K562 (cell line): ENCODE measurements around the gene OVCH2. TPM values are rescaled to one million over a fixed set of nuclear protein-coding genes. Genes with fewer than 3 reads are reported as not detected.

Experiments used
- ATAC-seq: fragments of 200-7000 bp; cut with Tn5 transposase; 3 replicates; pipeline ENCODE4 v1.9.1; 2020; ENCODE audit warnings: moderate library complexity
- BruUV-seq: library from RNA; stranded (reverse); fragments of 400-500 nt; replicated peaks from 2 replicates; lab custom pipeline; 2021; lab: Mats Ljungman, UMichigan
- CTCF ChIA-PET: fragments of 300-600 bp; formaldehyde crosslinking; extraction: SDS; loops from one replicate; lab custom pipeline; 2021; ENCODE audit warnings: low intra/inter-chr PET ratio; lab: Yijun Ruan, JAX
- POLR2A ChIA-PET: fragments of 300-600, 350-650 bp; sonication (Branson Sonifier 250); formaldehyde crosslinking; extraction: SDS; loops from one replicate; lab custom pipeline; 2021; ENCODE audit warnings: antibody characterized with exemption, inconsistent platforms; lab: Yijun Ruan, JAX
- DNase-seq, 4 experiments: peaks; one replicate each; pipeline versions ENCODE4 v3.0.0 to v3.0.0-alpha.2; 2011 to 2018; ENCODE audit warnings: low spot score in 3 of 4, mixed read lengths in 3 of 4; ENCODE audit errors: extremely low read depth in 1 of 4
- FAIRE-seq: peaks from 2 replicates; lab custom pipeline; 2011; peaks lifted over from hg19 to GRCh38; lab: Jason Lieb, UNC
- H2AFZ ChIP-seq: 2 replicates; pipeline ENCODE4 v1.6.0; 2011; ENCODE audit warnings: low read depth, low read length, control low read depth, inconsistent platforms
- H3K27ac ChIP-seq: fragments of 200-600 bp; 3 replicates; pipeline ENCODE4 v1.8.0; 2011; ENCODE audit warnings: low read depth, mild to moderate bottlenecking, control low read depth, inconsistent platforms, low read length, moderate library complexity, mixed read lengths; ENCODE audit errors: extremely low read depth
- H3K27me3 ChIP-seq, 2 experiments: fragments of 300-600 bp in 1 of 2; 2 replicates in 1 of 2; 3 replicates in 1 of 2; pipeline versions ENCODE4 v1.6.0 to v1.8.0; 2011; ENCODE audit warnings: inconsistent platforms in 2 of 2, low read length in 2 of 2, mild to moderate bottlenecking in 1 of 2, mixed read lengths in 1 of 2, moderate library complexity in 1 of 2; ENCODE audit not compliant: control insufficient read depth in 2 of 2, insufficient read depth in 2 of 2
- H3K36me3 ChIP-seq: fragments of 300-600 bp; 3 replicates; pipeline ENCODE4 v1.8.0; 2011; ENCODE audit warnings: mild to moderate bottlenecking, low read length, inconsistent platforms; ENCODE audit not compliant: control insufficient read depth, insufficient read depth
- H3K4me1 ChIP-seq, 2 experiments: fragments of 200-600 bp in 1 of 2; replicated peaks in 1 of 2; 2 replicates in 1 of 2; 3 replicates in 1 of 2; pipeline versions ENCODE4 v1.5.1 to v1.8.0; 2011; ENCODE audit warnings: inconsistent platforms in 2 of 2, low read length in 2 of 2, mild to moderate bottlenecking in 1 of 2, mixed read lengths in 1 of 2, moderate library complexity in 1 of 2; ENCODE audit not compliant: control insufficient read depth in 2 of 2, insufficient read depth in 2 of 2
- H3K4me2 ChIP-seq: 2 replicates; pipeline ENCODE4 v1.6.1; 2011; ENCODE audit warnings: low read length, control low read depth, inconsistent platforms, mixed read lengths; ENCODE audit not compliant: insufficient read depth
- H3K4me3 ChIP-seq: fragments of 200-600 bp; sonication (generic), shearing (Covaris generic); 2 replicates; pipeline ENCODE4 v1.5.1; 2016; ENCODE audit warnings: control low read depth, inconsistent platforms
- H3K79me2 ChIP-seq: fragments of 200-600 bp; 3 replicates; pipeline ENCODE4 v1.8.0; 2011; ENCODE audit warnings: low read length, inconsistent platforms; ENCODE audit not compliant: control insufficient read depth, insufficient read depth
- H3K9ac ChIP-seq, 2 experiments: 2 replicates each; pipeline versions ENCODE4 v1.6.0 to v1.6.1; 2011; ENCODE audit warnings: low read depth in 2 of 2, low read length in 2 of 2, control low read depth in 1 of 2, inconsistent platforms in 1 of 2, mild to moderate bottlenecking in 1 of 2, mixed read lengths in 1 of 2; ENCODE audit not compliant: insufficient read depth in 1 of 2
- H3K9me1 ChIP-seq: one replicate; pipeline ENCODE4 v1.6.0; 2011; ENCODE audit warnings: inconsistent platforms, mild to moderate bottlenecking, low read length, moderate library complexity; ENCODE audit not compliant: control insufficient read depth, insufficient read depth
- H3K9me3 ChIP-seq: replicated peaks from 2 replicates; pipeline ENCODE4 v1.5.1; 2011; ENCODE audit warnings: low read depth, low read length, inconsistent platforms; ENCODE audit not compliant: control insufficient read depth, insufficient read depth
- H4K20me1 ChIP-seq: replicated peaks from 2 replicates; pipeline ENCODE4 v1.6.1; 2011; ENCODE audit warnings: low read length, inconsistent platforms, mixed read lengths; ENCODE audit not compliant: control insufficient read depth, insufficient read depth
- CEBPZ ChIP-seq: fragments of 150-350 bp; IDR thresholded peaks from 2 replicates; pipeline ENCODE4 v1.6.1; 2014; ENCODE audit warnings: low read depth, mild to moderate bottlenecking, low read length, borderline replicate concordance
- CTBP1 ChIP-seq: fragments of 450-650 bp; IDR thresholded peaks from 2 replicates; pipeline ENCODE4 v1.6.1; 2016; ENCODE audit warnings: borderline replicate concordance
- JUNB ChIP-seq: fragments of 450-650 bp; formaldehyde crosslinking; conservative IDR thresholded peaks from 2 replicates; pipeline ENCODE4 v1.4.0; 2020; ENCODE audit warnings: mild to moderate bottlenecking
- NFE2L1 ChIP-seq: fragments of 450-650 bp; IDR thresholded peaks from 2 replicates; pipeline ENCODE4 v1.6.1; 2016; ENCODE audit warnings: missing genetic modification characterization, low read depth, mild to moderate bottlenecking, missing compliant biosample characterization, moderate library complexity, borderline replicate concordance
- PATZ1 ChIP-seq: fragments of 250-450 bp; sonication (Bioruptor Pico); IDR thresholded peaks from 2 replicates; pipeline ENCODE4 v1.5.0; 2020; ENCODE audit warnings: mild to moderate bottlenecking, borderline replicate concordance
- TEAD2 ChIP-seq: fragments of 450-650 bp; IDR thresholded peaks from 2 replicates; pipeline ENCODE4 v1.6.1; 2016; ENCODE audit warnings: missing genetic modification characterization, control low read depth, missing compliant biosample characterization
- ZFP36 ChIP-seq: fragments of 150-350 bp; IDR thresholded peaks from 2 replicates; pipeline ENCODE4 v1.6.1; 2018; ENCODE audit warnings: low read length, low read depth; ENCODE audit not compliant: partially characterized antibody
- ZFP91 ChIP-seq: sonication (generic); formaldehyde crosslinking; IDR thresholded peaks from 2 replicates; pipeline ENCODE4 v1.8.0; 2022; ENCODE audit warnings: mild to moderate bottlenecking, missing genetic modification reagents
- WGBS: fragments of 100-300 bp; shearing (Covaris generic); methylation state at CpG from one replicate; pipeline ENCODE4 v1.1.6; 2016; ENCODE audit warnings: low coverage, mixed read lengths; ENCODE audit not compliant: insufficient coverage; ENCODE audit errors: missing lambda C conversion rate; 5-methylcytosine and 5-hydroxymethylcytosine counted together
- in situ Hi-C: fragments of 300-500 bp; cut with MboI; formaldehyde crosslinking; loops from 4 replicates; pipeline ENCODE4 v1.15.0; 2018; ENCODE audit warnings: inconsistent platforms, mixed read lengths
- intact Hi-C: fragments of 100-400 bp; cut with micrococcal nuclease; formaldehyde crosslinking; loops from 2 replicates; pipeline ENCODE4 v1.14.2; 2022
- polyA plus RNA-seq, 8 experiments: library from polyadenylated mRNA; depleted of rRNA in 4 of 8; stranded (reverse) in 5 of 8; unstranded in 3 of 8; fragments of >200 nt; fragmentation: Nextera tagmentation in 2 of 8; fragmentation: Illumina TruSeq in 1 of 8; extraction: Ambion mirVana in 2 of 8; extraction: Trizol in 1 of 8; gene quantifications; 2 replicates each; pipeline versions ENCODE4 v1.2.1 to v1.2.3, GENCODE V29; 2011 to 2014; ENCODE audit warnings: inconsistent platforms in 1 of 8, missing spikeins in 1 of 8
- total RNA-seq, 7 experiments: library from RNA; depleted of rRNA in 6 of 7; stranded (reverse); fragments of >200 nt in 6 of 7; fragmentation: Illumina TruSeq in 2 of 7; extraction: Trizol in 2 of 7; gene quantifications; 2 replicates each; pipeline versions ENCODE4 v1.2.1 to v1.2.3, GENCODE V29; 2011 to 2021; ENCODE audit warnings: low replicate concordance in 1 of 7

OVCH2 gene
- total and polyA plus RNA-seq, 9 of the 15 experiments (the other 6 are each of a cell fraction or from before 2014, with no cell fraction given), result not detected

- Histone ChIP-seq H3K27me3 (peaks cover 0 to 4% of the 10 kb centered on the region in 2 experiments; a peak in 2 of 5 replicates), H4K20me1 (no peaks in the 10 kb centered on the region), H3K9me3 (no peaks in the 10 kb centered on the region), H3K79me2 (no peaks in the 10 kb centered on the region), H3K27ac (no peak overlapping the region), H3K4me3 (no peak overlapping the region), H3K4me1 (no peaks in the 10 kb centered on the region), H2AFZ (no peak overlapping the region), H3K4me2 (no peak overlapping the region), H3K36me3 (no peaks in the 10 kb centered on the region), H3K9ac (no peak overlapping the region), H3K9me1 (no peaks in the 10 kb centered on the region)
- ATAC-seq, result no peak
- intact Hi-C loops (loop anchor here (10.0 kb wide), 1 partner anchor 596 kb away; no protein-coding TSS in a partner anchor), in situ Hi-C loops (no loop called here)
- FAIRE-seq, result no peak
- CTCF ChIA-PET, result no interaction called here
- BruUV-seq, result no TSS peak
- 0% methylated on average over 6 of the region's 6 CpGs for WGBS
- DNase-seq, result no peak
- no peak for TF ChIP-seq ZFP36
- POLR2A ChIA-PET, result interaction anchor here (1.6 kb wide), 1 partner anchor 9 kb away, joined by 4 read pairs; no protein-coding TSS in a partner anchor
These were observed 15.6 kb downstream of the OVCH2 start for GRCh38 chr11:7690648-7691047.

GRCh38 chr11:7689239-7689638 is 17.0 kb downstream of the OVCH2 start:
- FAIRE-seq, result no peak
- no peak for TF ChIP-seq TEAD2 (tag)
- no peak for TF ChIP-seq CTBP1
- TF ChIP-seq ZFP91 (CRISPR knock-in tag), result no peak
- TF ChIP-seq PATZ1 (CRISPR knock-in tag), result no peak
- no peak for TF ChIP-seq JUNB (CRISPR knock-in tag)
- no peak for TF ChIP-seq CEBPZ
- no peak for TF ChIP-seq NFE2L1 (tag)

More at GRCh38 chr11:7689239-7689638, 17.0 kb downstream of the OVCH2 start:
- in situ Hi-C loops, result no loop called here
- Histone ChIP-seq H3K4me2 (no peak overlapping the region), H3K9me1 (no peaks in the 10 kb centered on the region), H3K9me3 (no peaks in the 10 kb centered on the region), H3K79me2 (no peaks in the 10 kb centered on the region), H4K20me1 (no peaks in the 10 kb centered on the region), H3K27me3 (peaks cover 0 to 9% of the 10 kb centered on the region in 2 experiments; a peak in 2 of 5 replicates), H3K36me3 (no peaks in the 10 kb centered on the region), H3K9ac (no peak overlapping the region), H3K4me1 (no peaks in the 10 kb centered on the region), H2AFZ (no peak overlapping the region), H3K27ac (no peak overlapping the region), H3K4me3 (no peak overlapping the region)
- intact Hi-C loops, result no loop called here
- ChIA-PET CTCF (no interaction called here), POLR2A (interaction anchor here (1.6 kb wide), 1 partner anchor 8 kb away, joined by 4 read pairs; no protein-coding TSS in a partner anchor)
- ATAC-seq (no peak), DNase-seq (no peak)
- BruUV-seq, result no TSS peak
- WGBS, result 0% methylated on average over 4 of the region's 4 CpGs
